ENCODE results near the gene SCCPDH. TPM values are rescaled to one million over a fixed set of nuclear protein-coding genes. Genes with fewer than 3 reads are reported as not detected.

The SCCPDH gene
- total RNA-seq, 1 experiment from 2014 or later = 32.2 TPM

- Mint-ChIP-seq H3K36me3 (ENCODE audit: insufficient read depth, unreplicated experiment) (peaks cover 14% of the 10 kb centered on the region), H3K27ac (ENCODE audit: low read depth, unreplicated experiment) (no peak overlapping the region), H3K4me3 (ENCODE audit: unreplicated experiment) (no peak overlapping the region), H3K4me1 (ENCODE audit: insufficient read depth, unreplicated experiment) (no peaks in the 10 kb centered on the region), H3K9me3 (ENCODE audit: unreplicated experiment) (no peaks in the 10 kb centered on the region), H3K27me3 (ENCODE audit: insufficient read depth, unreplicated experiment) (no peaks in the 10 kb centered on the region)
- DNase-seq (ENCODE audit: unreplicated experiment) = no peak
- ChIA-PET CTCF (interaction anchor here (0.5 to 2.6 kb wide), 4 partner anchors 25 to 293 kb away, joined by 3 to 16 read pairs (median 8); no protein-coding TSS in a partner anchor), POLR2A (interaction anchor here (0.6 to 1.4 kb wide), 5 partner anchors 8 to 65 kb away, joined by 3 to 4 read pairs (median 3); no protein-coding TSS in a partner anchor)
- no peak for TF ChIP-seq CTCF (IDR thresholded peaks at IDR 0.05; ENCODE audit: unreplicated experiment)
- intact Hi-C loops (cut with micrococcal nuclease) = no loop called here
- BruUV-seq (replicated peaks) = no TSS peak
These were observed 55.5 kb downstream of the SCCPDH start for GRCh38 chr1:246779561-246780175.

GRCh38 chr1:246780264-246780663, 56.1 kb downstream of the SCCPDH start:
- Mint-ChIP-seq H3K36me3 (ENCODE audit: insufficient read depth, unreplicated experiment) (peaks cover 14% of the 10 kb centered on the region), H3K27me3 (ENCODE audit: insufficient read depth, unreplicated experiment) (no peaks in the 10 kb centered on the region), H3K27ac (ENCODE audit: low read depth, unreplicated experiment) (no peak overlapping the region), H3K4me1 (ENCODE audit: insufficient read depth, unreplicated experiment) (peaks cover 4% of the 10 kb centered on the region), H3K4me3 (ENCODE audit: unreplicated experiment) (no peak overlapping the region), H3K9me3 (ENCODE audit: unreplicated experiment) (no peaks in the 10 kb centered on the region)
- ChIA-PET CTCF (interaction anchor here (0.5 to 2.6 kb wide), 3 partner anchors 26 to 103 kb away, joined by 3 to 16 read pairs (median 14); no protein-coding TSS in a partner anchor), POLR2A (interaction anchor here (0.6 to 1.4 kb wide), 3 partner anchors 9 to 65 kb away, joined by 3 read pairs; no protein-coding TSS in a partner anchor)
- TF ChIP-seq CTCF (IDR thresholded peaks at IDR 0.05; ENCODE audit: unreplicated experiment) = no peak
- no peak for DNase-seq (ENCODE audit: unreplicated experiment)
- intact Hi-C loops (cut with micrococcal nuclease) = no loop called here
- BruUV-seq (replicated peaks) = no TSS peak

GRCh38 chr1:246781212-246781611, 57.0 kb downstream of the SCCPDH start:
- Mint-ChIP-seq H3K27me3 (ENCODE audit: insufficient read depth, unreplicated experiment) (no peaks in the 10 kb centered on the region), H3K4me3 (ENCODE audit: unreplicated experiment) (no peak overlapping the region), H3K36me3 (ENCODE audit: insufficient read depth, unreplicated experiment) (peaks cover 7% of the 10 kb centered on the region), H3K27ac (ENCODE audit: low read depth, unreplicated experiment) (no peak overlapping the region), H3K9me3 (ENCODE audit: unreplicated experiment) (no peaks in the 10 kb centered on the region), H3K4me1 (ENCODE audit: insufficient read depth, unreplicated experiment) (peaks cover 6% of the 10 kb centered on the region)
- CTCF ChIA-PET = no interaction called here
- no TSS peak for BruUV-seq (replicated peaks)
- POLR2A ChIA-PET = no interaction called here
- no peak for TF ChIP-seq CTCF (IDR thresholded peaks at IDR 0.05; ENCODE audit: unreplicated experiment)
- intact Hi-C loops (cut with micrococcal nuclease) = no loop called here
- DNase-seq (ENCODE audit: unreplicated experiment) = no peak

DNA sequence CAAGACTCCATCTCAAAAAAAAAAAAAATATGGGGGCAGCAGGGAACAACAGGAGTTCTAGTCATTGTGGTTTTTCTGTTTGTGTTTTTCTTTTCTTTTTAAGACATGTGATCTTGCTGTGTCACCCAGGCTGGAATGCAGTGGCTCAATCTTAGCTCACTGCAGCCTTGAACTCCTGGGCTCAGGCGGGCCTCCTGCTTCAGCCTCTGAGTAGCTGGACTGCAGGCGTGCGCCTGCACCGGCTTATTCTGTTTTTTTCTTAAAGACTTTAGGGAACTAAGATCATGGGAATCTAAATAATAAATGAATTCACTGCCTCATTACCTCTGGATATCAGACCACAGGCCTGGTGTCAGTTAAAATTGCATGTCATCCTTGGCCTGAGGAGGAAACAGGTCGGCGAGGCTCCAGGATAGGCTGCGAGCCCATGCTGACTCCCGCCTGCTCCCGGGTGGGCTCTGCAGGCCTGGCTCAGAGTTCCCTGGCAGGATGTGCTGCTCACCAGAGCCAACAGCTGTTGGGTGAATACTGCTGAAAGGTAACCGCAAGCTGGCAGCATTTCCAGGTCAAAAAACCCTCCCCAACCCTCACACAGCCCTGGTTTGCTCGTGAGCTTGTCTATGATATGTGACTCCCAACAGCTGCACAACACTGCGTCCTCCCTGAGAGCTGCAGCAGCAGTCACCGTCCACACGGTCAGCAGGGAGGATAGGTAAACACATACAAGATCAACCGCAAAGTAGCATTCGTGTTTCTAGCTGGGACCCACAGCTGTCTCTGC, 58.1 kb downstream of the SCCPDH start:
- no peak overlapping the region for H3K4me3 Mint-ChIP-seq (ENCODE audit: unreplicated experiment)
- no peaks in the 10 kb centered on the region for H3K27me3 Mint-ChIP-seq (ENCODE audit: insufficient read depth, unreplicated experiment)
- TF ChIP-seq CTCF (IDR thresholded peaks at IDR 0.05; ENCODE audit: unreplicated experiment) = no peak
- intact Hi-C loops (cut with micrococcal nuclease) = no loop called here
- no peak overlapping the region for H3K27ac Mint-ChIP-seq (ENCODE audit: low read depth, unreplicated experiment)
- CTCF ChIA-PET = interaction anchor here (0.6 kb wide), 1 partner anchor 1254 kb away, joined by 3 read pairs; no protein-coding TSS in a partner anchor
- peaks cover 6% of the 10 kb centered on the region for H3K4me1 Mint-ChIP-seq (ENCODE audit: insufficient read depth, unreplicated experiment)
- H3K9me3 Mint-ChIP-seq (ENCODE audit: unreplicated experiment) = no peaks in the 10 kb centered on the region
- H3K36me3 Mint-ChIP-seq (ENCODE audit: insufficient read depth, unreplicated experiment) = peaks cover 7% of the 10 kb centered on the region
- DNase-seq (ENCODE audit: unreplicated experiment) = peak; percentile 23
- POLR2A ChIA-PET = no interaction called here
- no TSS peak for BruUV-seq (replicated peaks)

Data from MCF 10A (cell line).